Measurements from ENCODE around the gene SYCE1L. TPM values are rescaled to one million over a fixed set of nuclear protein-coding genes. Genes with fewer than 3 reads are reported as not detected.

The SYCE1L gene
- total and polyA plus RNA-seq, 2 of the 4 experiments (the other 2 are of a cell fraction): 0.10 TPM; not detected in 1

DNA sequence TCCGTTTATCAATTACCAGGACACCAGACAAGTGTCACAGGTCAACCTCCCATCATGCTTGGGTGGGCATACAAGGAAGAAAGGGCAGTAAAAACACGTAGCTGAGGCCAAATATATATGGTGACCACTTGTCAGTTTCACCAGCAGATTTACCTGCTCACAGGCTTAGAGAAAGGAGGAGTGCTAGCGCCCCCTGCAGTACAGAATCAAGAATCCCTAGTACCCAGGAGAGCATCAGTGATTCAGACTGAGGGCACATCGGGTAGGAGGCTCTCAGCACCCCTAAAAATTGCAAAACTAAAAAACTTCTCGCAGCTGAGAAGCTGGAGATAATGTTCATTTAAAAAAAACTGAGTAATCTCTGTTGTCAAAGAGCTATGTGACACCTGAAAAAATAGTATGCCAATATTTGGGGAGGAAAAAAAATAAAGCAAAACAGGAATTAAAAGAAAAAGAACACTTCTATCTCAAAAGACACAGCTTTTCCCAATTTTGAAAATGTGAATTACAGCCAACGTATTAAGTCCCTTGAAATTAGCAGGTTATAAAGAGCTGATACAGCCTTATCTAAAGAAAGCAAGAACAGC, 29.5 kb upstream of the SYCE1L start:
- H3K27me3 ChIP-seq (ENCODE audit: control insufficient read depth, insufficient read depth, low read length): peaks cover 1% of the 10 kb centered on the region; the same call in 1 of the 2 replicates
- ChIA-PET POLR2A (ENCODE audit: unreplicated experiment) (no interaction called here), CTCF (interaction anchor here (0.7 to 1.7 kb wide), 2 partner anchors 1373 to 1383 kb away, joined by 3 to 5 read pairs; no protein-coding TSS in a partner anchor)
- H3K23ac ChIP-seq (ENCODE audit: low read depth, low read length): no peak overlapping the region
- H3K14ac ChIP-seq (replicated peaks; ENCODE audit: low read depth, low read length): no peak overlapping the region
- H3K4ac ChIP-seq (ENCODE audit: low read depth, low read length): no peak overlapping the region
- H3K4me3 ChIP-seq (ENCODE audit: insufficient read depth, low read depth, low read length): no peak overlapping the region
- H4K91ac ChIP-seq (ENCODE audit: insufficient read depth, low read depth, low read length): no peak overlapping the region
- no peaks in the 10 kb centered on the region for H3K4me1 ChIP-seq (ENCODE audit: control insufficient read depth, insufficient read depth, low read length)
- H3K27ac ChIP-seq (ENCODE audit: insufficient read depth, low read length): no peak overlapping the region
- H2AK9ac ChIP-seq (replicated peaks; ENCODE audit: low read depth, low read length, poor library complexity): no peak overlapping the region
- peak; percentile 39 for TF ChIP-seq RAD21 (IDR thresholded peaks at IDR 0.05; ENCODE audit: low read length)
- peak; percentile 30 for TF ChIP-seq SMC3 (IDR thresholded peaks at IDR 0.05; ENCODE audit: low read depth, low read length)
- TF ChIP-seq, protein P1, sequence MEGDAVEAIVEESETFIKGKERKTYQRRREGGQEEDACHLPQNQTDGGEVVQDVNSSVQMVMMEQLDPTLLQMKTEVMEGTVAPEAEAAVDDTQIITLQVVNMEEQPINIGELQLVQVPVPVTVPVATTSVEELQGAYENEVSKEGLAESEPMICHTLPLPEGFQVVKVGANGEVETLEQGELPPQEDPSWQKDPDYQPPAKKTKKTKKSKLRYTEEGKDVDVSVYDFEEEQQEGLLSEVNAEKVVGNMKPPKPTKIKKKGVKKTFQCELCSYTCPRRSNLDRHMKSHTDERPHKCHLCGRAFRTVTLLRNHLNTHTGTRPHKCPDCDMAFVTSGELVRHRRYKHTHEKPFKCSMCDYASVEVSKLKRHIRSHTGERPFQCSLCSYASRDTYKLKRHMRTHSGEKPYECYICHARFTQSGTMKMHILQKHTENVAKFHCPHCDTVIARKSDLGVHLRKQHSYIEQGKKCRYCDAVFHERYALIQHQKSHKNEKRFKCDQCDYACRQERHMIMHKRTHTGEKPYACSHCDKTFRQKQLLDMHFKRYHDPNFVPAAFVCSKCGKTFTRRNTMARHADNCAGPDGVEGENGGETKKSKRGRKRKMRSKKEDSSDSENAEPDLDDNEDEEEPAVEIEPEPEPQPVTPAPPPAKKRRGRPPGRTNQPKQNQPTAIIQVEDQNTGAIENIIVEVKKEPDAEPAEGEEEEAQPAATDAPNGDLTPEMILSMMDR (conservative IDR thresholded peaks at IDR 0.05; ENCODE audit: low read depth, low read length): peak; percentile 38
- TF ChIP-seq, protein P2, sequence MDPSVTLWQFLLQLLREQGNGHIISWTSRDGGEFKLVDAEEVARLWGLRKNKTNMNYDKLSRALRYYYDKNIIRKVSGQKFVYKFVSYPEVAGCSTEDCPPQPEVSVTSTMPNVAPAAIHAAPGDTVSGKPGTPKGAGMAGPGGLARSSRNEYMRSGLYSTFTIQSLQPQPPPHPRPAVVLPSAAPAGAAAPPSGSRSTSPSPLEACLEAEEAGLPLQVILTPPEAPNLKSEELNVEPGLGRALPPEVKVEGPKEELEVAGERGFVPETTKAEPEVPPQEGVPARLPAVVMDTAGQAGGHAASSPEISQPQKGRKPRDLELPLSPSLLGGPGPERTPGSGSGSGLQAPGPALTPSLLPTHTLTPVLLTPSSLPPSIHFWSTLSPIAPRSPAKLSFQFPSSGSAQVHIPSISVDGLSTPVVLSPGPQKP (IDR thresholded peaks at IDR 0.05; ENCODE audit: borderline replicate concordance, low read depth, low read length): no peak
- TF ChIP-seq MXI1 (IDR thresholded peaks at IDR 0.05; ENCODE audit: borderline replicate concordance, low read depth, low read length): no peak
- no peak overlapping the region for H2AFZ ChIP-seq (replicated peaks; ENCODE audit: low read length, poor library complexity)
- H2BK120ac ChIP-seq (ENCODE audit: low read depth, low read length): no peak overlapping the region
- H2BK15ac ChIP-seq (ENCODE audit: low read depth, low read length): no peak overlapping the region
- H4K20me1 ChIP-seq (ENCODE audit: insufficient read depth, low read length): no peaks in the 10 kb centered on the region
- intact Hi-C loops (cut with micrococcal nuclease) (loop anchor here (10.0 kb wide), 1 partner anchor 1525 kb away; the partner anchor contains the start of genes KARS1 and TERF2IP), in situ Hi-C loops (cut with MboI; ENCODE audit: low sequenced_read_pairs) (loop anchor here (5.0 kb wide), 1 partner anchor 1382 kb away; no protein-coding TSS in a partner anchor), dilution Hi-C loops (cut with HindIII; ENCODE audit: low sequenced_read_pairs, unreplicated experiment) (loop anchor here (25.0 kb wide), 1 partner anchor 1382 kb away; no protein-coding TSS in a partner anchor)
- DNase-seq: peak; percentile 34
- no peaks in the 10 kb centered on the region for H3K36me3 ChIP-seq (ENCODE audit: control insufficient read depth, insufficient read depth, low read length)
- H4K5ac ChIP-seq (ENCODE audit: low read depth, low read length): no peak overlapping the region
- no peak overlapping the region for H3K18ac ChIP-seq (ENCODE audit: low read depth, low read length)
- no peak overlapping the region for H3K9ac ChIP-seq (ENCODE audit: low read depth, low read length)
- no peak overlapping the region for H3K56ac ChIP-seq (ENCODE audit: extremely low read depth, insufficient read depth, low read length)
- no peak for ATAC-seq (ENCODE audit: low read depth)
- H3K9me1 ChIP-seq (ENCODE audit: insufficient read depth, low read length): no peaks in the 10 kb centered on the region
- H3K9me3 ChIP-seq (ENCODE audit: control insufficient read depth, insufficient read depth, low read length): no peaks in the 10 kb centered on the region
- no peak overlapping the region for H2AK5ac ChIP-seq (ENCODE audit: low read depth, low read length)
- no CpG with 5 or more reads among the region's 6 CpGs for WGBS, 2 experiments (ENCODE audit: extremely low coverage in 2 of 2, insufficient read length in 1 of 2)
- no TSS peak for BruUV-seq (replicated peaks)
- no peaks in the 10 kb centered on the region for H3K79me1 ChIP-seq (ENCODE audit: low read depth in 1 of 2, low read length in 2 of 2)
- no peak overlapping the region for H4K8ac ChIP-seq (ENCODE audit: low read depth in 2 of 2, low read length in 2 of 2)
- no peak overlapping the region for H3K4me2 ChIP-seq (ENCODE audit: low read depth, low read length)
- no peak overlapping the region for H2BK20ac ChIP-seq (ENCODE audit: low read depth, low read length)
- no peak overlapping the region for H2BK5ac ChIP-seq (ENCODE audit: low read depth, low read length, poor library complexity, severe bottlenecking)

All from IMR-90 (cell line).